Measurements from ENCODE around the gene AGAP1.

Gene AGAP1

DNA sequence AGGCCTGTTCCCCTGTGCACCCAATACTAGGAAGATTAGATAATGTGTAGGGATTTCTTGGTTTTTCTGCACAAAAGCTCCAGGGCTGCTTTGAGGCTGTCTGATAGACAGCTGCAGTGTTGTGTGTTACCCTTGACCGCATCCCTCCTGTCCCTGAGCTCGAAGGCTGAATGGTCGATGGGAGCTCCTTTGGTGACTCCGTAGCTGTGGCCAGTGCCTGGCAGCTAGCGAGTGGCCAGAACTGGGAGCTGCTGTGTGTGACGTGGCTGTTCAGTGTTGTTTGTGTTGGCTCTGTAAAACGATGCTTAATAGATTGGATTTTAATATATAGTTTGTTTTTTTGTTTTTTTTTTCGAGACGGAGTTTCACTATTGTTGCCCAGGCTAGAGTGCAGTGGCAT is 170.0 kb downstream of the AGAP1 start:
- H3K4me3 ChIP-seq (ENCODE audit: low read depth, low read length), result no peak overlapping the region
- TF ChIP-seq, protein P1, sequence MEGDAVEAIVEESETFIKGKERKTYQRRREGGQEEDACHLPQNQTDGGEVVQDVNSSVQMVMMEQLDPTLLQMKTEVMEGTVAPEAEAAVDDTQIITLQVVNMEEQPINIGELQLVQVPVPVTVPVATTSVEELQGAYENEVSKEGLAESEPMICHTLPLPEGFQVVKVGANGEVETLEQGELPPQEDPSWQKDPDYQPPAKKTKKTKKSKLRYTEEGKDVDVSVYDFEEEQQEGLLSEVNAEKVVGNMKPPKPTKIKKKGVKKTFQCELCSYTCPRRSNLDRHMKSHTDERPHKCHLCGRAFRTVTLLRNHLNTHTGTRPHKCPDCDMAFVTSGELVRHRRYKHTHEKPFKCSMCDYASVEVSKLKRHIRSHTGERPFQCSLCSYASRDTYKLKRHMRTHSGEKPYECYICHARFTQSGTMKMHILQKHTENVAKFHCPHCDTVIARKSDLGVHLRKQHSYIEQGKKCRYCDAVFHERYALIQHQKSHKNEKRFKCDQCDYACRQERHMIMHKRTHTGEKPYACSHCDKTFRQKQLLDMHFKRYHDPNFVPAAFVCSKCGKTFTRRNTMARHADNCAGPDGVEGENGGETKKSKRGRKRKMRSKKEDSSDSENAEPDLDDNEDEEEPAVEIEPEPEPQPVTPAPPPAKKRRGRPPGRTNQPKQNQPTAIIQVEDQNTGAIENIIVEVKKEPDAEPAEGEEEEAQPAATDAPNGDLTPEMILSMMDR (IDR thresholded peaks at IDR 0.05; ENCODE audit: control insufficient read depth, extremely low read depth, insufficient read depth), result no peak
- peak; percentile 79 for DNase-seq (ENCODE audit: low read depth)

DNA sequence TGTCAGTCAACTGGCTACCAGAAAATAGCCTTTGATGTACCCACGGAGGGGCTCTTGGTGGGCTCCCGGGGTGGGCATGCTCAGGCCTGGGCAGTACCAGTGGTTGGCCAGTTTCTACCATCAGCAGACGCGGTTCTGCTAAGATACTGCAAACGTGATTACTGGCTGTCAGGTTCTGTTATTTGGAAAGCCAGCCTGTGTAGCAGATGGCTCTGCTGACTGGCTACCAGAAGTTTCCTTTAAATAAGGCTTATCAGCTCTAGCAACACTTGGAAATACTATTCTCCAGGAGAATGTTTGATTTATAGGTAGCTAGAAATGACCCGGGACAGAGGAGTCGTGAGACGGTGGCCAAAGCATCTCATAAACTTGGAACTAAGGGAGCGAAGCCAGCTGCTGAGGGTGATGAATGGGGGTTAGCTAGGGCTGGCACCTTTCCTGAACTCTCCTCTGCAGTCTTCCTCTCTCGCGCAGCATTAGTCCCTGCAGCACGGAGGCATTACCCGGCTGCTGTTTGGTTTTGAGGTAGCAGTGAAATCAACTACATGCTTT is 171.9 kb downstream of the AGAP1 start:
- peak overlapping the region; percentile 27 for H3K4me3 ChIP-seq (ENCODE audit: low read depth, low read length)
- peak; percentile 38 for DNase-seq (ENCODE audit: low read depth)

DNA sequence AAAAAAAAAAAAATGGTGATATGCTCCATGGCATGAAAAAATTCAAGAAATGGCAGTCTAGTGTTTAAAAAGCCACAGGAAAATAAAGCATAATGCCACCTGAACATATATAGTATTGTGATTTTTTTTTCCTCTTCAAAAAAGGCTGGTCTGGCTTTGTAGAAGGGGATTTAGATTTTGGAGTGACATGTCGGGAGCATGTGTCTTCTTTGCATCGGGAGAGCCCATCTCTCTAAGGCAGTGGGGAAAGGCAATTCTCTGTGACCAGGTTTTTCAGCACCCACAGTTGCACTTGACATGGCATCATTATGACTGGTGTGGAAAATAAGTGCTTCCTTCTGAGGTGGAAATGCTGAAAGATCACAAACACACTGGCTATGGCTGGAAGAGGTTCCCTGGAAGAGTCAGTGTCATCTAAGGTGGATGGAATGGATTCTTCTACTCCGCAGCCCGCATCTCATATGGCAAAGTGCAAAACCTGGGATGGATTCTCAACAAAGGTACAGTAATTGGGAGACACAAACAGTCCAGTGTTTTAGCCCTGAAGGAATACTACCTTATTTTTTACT is 172.5 kb downstream of the AGAP1 start:
- peak overlapping the region; percentile 27 for H3K4me3 ChIP-seq (ENCODE audit: low read depth, low read length)
- TF ChIP-seq, protein P1 (IDR thresholded peaks at IDR 0.05; ENCODE audit: control insufficient read depth, extremely low read depth, insufficient read depth), result no peak
- peak; percentile 81 for DNase-seq (ENCODE audit: low read depth)

More for the DNA sequence above, 171.9 kb downstream of the AGAP1 start:
- TF ChIP-seq, protein P1 (IDR thresholded peaks at IDR 0.05; ENCODE audit: control insufficient read depth, extremely low read depth, insufficient read depth), result no peak

DNA sequence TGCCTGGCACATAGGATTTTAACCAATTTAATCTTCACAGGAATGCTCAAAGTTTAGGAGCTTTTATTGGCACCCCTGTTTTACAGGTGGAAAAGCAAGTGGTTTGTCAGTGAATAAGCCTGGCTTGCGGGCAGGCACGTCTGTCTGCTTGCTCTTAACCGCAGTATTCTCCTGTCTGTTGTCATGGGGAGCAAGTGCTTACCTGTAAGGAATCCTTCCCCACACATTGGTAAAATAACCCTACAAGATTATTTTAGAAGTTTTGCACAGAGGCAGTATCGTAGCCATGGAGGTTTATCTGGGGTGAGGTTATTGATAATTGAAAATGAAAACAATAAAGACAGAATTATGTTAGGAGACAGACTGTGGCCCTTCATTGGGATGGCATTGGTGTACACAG is 174.9 kb downstream of the AGAP1 start:
- DNase-seq (ENCODE audit: low read depth), result no peak
- TF ChIP-seq, protein P1 (IDR thresholded peaks at IDR 0.05; ENCODE audit: control insufficient read depth, extremely low read depth, insufficient read depth), result no peak
- H3K4me3 ChIP-seq (ENCODE audit: low read depth, low read length), result no peak overlapping the region

GRCh38 chr2:235669269-235669831 is 175.5 kb downstream of the AGAP1 start:
- DNase-seq (ENCODE audit: low read depth), result no peak
- 0 out of 2 replicates have a peak overlapping the region, but pooled peaks have one; percentile 13 for H3K4me3 ChIP-seq (ENCODE audit: low read depth, low read length)
- TF ChIP-seq, protein P1 (IDR thresholded peaks at IDR 0.05; ENCODE audit: control insufficient read depth, extremely low read depth, insufficient read depth), result no peak

DNA sequence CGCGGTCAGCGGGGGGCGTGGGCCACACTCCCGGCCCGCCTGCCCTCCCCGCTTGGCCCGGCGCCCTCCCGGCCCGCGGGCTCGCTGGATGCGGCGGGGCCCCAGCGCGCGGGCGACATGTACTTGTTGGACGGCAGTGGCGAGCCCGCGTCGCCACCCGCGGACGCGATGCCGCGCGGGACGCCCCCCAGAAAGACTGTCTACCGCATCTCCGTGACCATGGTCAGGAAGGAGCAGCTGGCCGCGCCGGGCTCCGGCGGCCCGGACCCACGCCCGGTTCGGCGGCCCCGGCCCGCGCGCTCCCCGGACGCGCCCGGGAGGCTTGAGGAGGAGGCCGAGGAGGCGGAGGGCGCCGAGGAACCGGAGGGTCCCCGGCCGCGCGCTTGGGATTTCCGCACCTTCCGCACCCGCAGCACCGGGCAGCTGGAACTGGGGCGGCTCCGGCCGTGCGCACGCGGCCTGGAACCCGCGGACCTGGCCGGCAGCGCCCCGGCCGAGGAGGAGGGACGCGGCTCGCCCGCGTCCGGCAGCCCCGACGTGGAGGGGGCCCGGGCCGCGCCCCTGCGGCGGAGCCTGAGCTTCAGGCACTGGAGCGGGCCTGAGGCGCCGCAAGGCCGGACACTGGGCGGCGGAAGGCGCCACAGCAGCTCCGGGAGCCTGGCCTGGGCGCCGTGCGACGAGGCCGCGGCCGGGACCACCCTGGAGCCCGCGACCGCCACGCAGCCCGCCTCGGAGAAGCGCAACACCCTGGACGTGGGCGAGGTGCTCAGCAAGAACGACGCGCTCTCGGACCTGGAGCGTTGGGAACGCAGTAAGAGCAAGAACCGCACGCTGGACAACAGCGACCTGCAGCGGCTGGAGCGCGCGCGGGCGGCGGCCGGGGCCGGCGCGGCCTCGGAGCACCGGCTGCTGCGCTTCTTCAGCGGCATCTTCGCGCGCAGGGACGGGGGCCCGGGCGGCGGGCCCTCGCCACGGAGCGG is 176.4 kb downstream of the AGAP1 start:
- TF ChIP-seq, protein P1 (IDR thresholded peaks at IDR 0.05; ENCODE audit: control insufficient read depth, extremely low read depth, insufficient read depth), result peak; percentile 43
- no peak overlapping the region for H3K4me3 ChIP-seq (ENCODE audit: low read depth, low read length)
- no peak for DNase-seq (ENCODE audit: low read depth)
